ENCODE measurements around the gene STH. TPM values are rescaled to one million over a fixed set of nuclear protein-coding genes. Genes with fewer than 3 reads are reported as not detected.

The STH gene
- total and polyA plus RNA-seq, 7 donors, result 0.25 to 2.0 (median 0.26) TPM; not detected in 4

DNA sequence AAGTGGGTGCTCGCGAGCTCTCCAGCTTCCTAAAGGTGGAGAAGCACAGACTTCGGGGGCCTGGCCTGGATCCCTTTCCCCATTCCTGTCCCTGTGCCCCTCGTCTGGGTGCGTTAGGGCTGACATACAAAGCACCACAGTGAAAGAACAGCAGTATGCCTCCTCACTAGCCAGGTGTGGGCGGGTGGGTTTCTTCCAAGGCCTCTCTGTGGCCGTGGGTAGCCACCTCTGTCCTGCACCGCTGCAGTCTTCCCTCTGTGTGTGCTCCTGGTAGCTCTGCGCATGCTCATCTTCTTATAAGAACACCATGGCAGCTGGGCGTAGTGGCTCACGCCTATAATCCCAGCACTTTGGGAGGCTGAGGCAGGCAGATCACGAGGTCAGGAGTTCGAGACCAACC is 1.9 kb upstream of the STH start:
- H3K27ac ChIP-seq, result no peak overlapping the region
- H3K4me1 ChIP-seq, result no peaks in the 10 kb centered on the region
- ATAC-seq (no peak), DNase-seq (no peak)
- H3K36me3 ChIP-seq (ENCODE audit: insufficient read depth in 1 of 2, low read depth in 1 of 2), result peaks cover 0 to 73% of the 10 kb centered on the region in 2 donors
- no peak overlapping the region for H3K4me3 ChIP-seq
- 90 to 91% (median 90%) methylated on average over 13 of the region's 13 CpGs for WGBS, 3 donors
- no peaks in the 10 kb centered on the region for H3K27me3 ChIP-seq (ENCODE audit: insufficient read depth in 3 of 3, low read length in 2 of 3)
- no peaks in the 10 kb centered on the region for H3K9me3 ChIP-seq
- TF ChIP-seq, protein P1, sequence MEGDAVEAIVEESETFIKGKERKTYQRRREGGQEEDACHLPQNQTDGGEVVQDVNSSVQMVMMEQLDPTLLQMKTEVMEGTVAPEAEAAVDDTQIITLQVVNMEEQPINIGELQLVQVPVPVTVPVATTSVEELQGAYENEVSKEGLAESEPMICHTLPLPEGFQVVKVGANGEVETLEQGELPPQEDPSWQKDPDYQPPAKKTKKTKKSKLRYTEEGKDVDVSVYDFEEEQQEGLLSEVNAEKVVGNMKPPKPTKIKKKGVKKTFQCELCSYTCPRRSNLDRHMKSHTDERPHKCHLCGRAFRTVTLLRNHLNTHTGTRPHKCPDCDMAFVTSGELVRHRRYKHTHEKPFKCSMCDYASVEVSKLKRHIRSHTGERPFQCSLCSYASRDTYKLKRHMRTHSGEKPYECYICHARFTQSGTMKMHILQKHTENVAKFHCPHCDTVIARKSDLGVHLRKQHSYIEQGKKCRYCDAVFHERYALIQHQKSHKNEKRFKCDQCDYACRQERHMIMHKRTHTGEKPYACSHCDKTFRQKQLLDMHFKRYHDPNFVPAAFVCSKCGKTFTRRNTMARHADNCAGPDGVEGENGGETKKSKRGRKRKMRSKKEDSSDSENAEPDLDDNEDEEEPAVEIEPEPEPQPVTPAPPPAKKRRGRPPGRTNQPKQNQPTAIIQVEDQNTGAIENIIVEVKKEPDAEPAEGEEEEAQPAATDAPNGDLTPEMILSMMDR (IDR thresholded peaks at IDR 0.05), result no peak
- intact Hi-C loops (cut with DNase I), result no loop called here

DNA sequence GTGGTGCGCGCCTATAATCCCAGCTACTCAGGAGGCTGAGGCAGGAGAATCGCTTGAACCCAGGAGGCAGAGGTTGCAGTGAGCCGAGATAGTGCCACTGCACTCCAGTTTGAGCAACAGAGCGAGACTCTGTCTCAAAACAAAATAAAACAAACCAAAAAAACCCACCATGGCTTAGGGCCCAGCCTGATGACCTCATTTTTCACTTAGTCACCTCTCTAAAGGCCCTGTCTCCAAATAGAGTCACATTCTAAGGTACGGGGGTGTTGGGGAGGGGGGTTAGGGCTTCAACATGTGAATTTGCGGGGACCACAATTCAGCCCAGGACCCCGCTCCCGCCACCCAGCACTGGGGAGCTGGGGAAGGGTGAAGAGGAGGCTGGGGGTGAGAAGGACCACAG is 1.4 kb upstream of the STH start:
- WGBS, 3 donors, result 87 to 94% (median 92%) methylated on average over 9 of the region's 9 CpGs

DNA sequence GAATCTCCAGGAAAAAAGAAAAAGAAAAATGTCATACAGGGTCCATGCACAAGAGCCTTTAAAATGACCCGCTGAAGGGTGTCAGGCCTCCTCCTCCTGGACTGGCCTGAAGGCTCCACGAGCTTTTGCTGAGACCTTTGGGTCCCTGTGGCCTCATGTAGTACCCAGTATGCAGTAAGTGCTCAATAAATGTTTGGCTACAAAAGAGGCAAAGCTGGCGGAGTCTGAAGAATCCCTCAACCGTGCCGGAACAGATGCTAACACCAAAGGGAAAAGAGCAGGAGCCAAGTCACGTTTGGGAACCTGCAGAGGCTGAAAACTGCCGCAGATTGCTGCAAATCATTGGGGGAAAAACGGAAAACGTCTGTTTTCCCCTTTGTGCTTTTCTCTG is 845 bp downstream of the STH start:
- ATAC-seq (no peak), DNase-seq (no peak)
- Histone ChIP-seq H3K4me1 (peaks cover 16% of the 10 kb centered on the region), H3K27me3 (ENCODE audit: insufficient read depth in 3 of 3, low read length in 2 of 3) (no peaks in the 10 kb centered on the region), H3K27ac (no peak overlapping the region), H3K9me3 (no peaks in the 10 kb centered on the region), H3K4me3 (no peak overlapping the region), H3K36me3 (ENCODE audit: insufficient read depth in 1 of 2, low read depth in 1 of 2) (peaks cover 0 to 51% of the 10 kb centered on the region in 2 donors)
- intact Hi-C loops (cut with DNase I), result loop anchor here in 1 of 2 donors (5.0 kb wide), 1 partner anchor 42 kb away; no protein-coding TSS in a partner anchor
- TF ChIP-seq, protein P1 (IDR thresholded peaks at IDR 0.05), result no peak
- WGBS, 3 donors, result 63 to 74% (median 64%) methylated on average over 9 of the region's 9 CpGs

More for the DNA sequence above, 1.4 kb upstream of the STH start:
- ATAC-seq, result no peak
- Histone ChIP-seq H3K36me3 (ENCODE audit: insufficient read depth in 1 of 2, low read depth in 1 of 2) (peaks cover 0 to 69% of the 10 kb centered on the region in 2 donors), H3K9me3 (no peaks in the 10 kb centered on the region), H3K4me1 (no peaks in the 10 kb centered on the region), H3K27me3 (ENCODE audit: insufficient read depth in 3 of 3, low read length in 2 of 3) (no peaks in the 10 kb centered on the region), H3K4me3 (no peak overlapping the region), H3K27ac (no peak overlapping the region)
- intact Hi-C loops (cut with DNase I), result no loop called here
- TF ChIP-seq, protein P1 (IDR thresholded peaks at IDR 0.05), result no peak
- DNase-seq, result no peak

DNA sequence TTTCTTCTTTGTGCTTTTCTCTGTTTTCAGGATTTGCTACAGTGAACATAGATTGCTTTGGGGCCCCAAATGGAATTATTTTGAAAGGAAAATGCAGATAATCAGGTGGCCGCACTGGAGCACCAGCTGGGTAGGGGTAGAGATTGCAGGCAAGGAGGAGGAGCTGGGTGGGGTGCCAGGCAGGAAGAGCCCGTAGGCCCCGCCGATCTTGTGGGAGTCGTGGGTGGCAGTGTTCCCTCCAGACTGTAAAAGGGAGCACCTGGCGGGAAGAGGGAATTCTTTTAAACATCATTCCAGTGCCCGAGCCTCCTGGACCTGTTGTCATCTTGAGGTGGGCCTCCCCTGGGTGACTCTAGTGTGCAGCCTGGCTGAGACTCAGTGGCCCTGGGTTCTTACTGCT is 1.2 kb downstream of the STH start:
- no peak overlapping the region for H3K27ac ChIP-seq
- peaks cover 0 to 53% of the 10 kb centered on the region in 2 donors for H3K36me3 ChIP-seq (ENCODE audit: insufficient read depth in 1 of 2, low read depth in 1 of 2)
- 47 to 64% (median 58%) methylated on average over 7 of the region's 7 CpGs for WGBS, 3 donors
- ATAC-seq, result no peak
- peaks cover 16% of the 10 kb centered on the region for H3K4me1 ChIP-seq
- no peaks in the 10 kb centered on the region for H3K27me3 ChIP-seq (ENCODE audit: insufficient read depth in 3 of 3, low read length in 2 of 3)
- DNase-seq, result no peak
- no peak overlapping the region for H3K4me3 ChIP-seq
- TF ChIP-seq, protein P1 (IDR thresholded peaks at IDR 0.05), result no peak
- intact Hi-C loops (cut with DNase I), result loop anchor here in 1 of 2 donors (5.0 kb wide), 1 partner anchor 42 kb away; no protein-coding TSS in a partner anchor
- no peaks in the 10 kb centered on the region for H3K9me3 ChIP-seq

DNA sequence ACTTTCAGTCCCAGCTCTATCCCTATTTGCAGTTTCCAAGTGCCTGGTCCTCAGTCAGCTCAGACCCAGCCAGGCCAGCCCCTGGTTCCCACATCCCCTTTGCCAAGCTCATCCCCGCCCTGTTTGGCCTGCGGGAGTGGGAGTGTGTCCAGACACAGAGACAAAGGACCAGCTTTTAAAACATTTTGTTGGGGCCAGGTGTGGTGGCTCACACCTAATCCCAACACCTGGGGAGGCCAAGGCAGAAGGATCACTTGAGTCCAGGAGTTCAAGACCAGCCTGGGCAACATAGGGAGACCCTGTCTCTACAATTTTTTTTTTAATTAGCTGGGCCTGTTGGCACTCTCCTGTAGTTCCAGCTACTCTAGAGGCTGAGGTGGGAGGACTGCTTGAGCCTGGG is 1.7 kb downstream of the STH start:
- no peaks in the 10 kb centered on the region for H3K9me3 ChIP-seq
- DNase-seq (no peak), ATAC-seq (no peak)
- intact Hi-C loops (cut with DNase I), result loop anchor here in 1 of 2 donors (5.0 kb wide), 1 partner anchor 42 kb away; no protein-coding TSS in a partner anchor
- H3K4me1 ChIP-seq, result peaks cover 16% of the 10 kb centered on the region
- H3K27ac ChIP-seq, result no peak overlapping the region
- H3K27me3 ChIP-seq (ENCODE audit: insufficient read depth in 3 of 3, low read length in 2 of 3), result no peaks in the 10 kb centered on the region
- H3K4me3 ChIP-seq, result no peak overlapping the region
- TF ChIP-seq, protein P1 (IDR thresholded peaks at IDR 0.05), result no peak
- 57 to 78% (median 61%) methylated on average over 2 of the region's 2 CpGs for WGBS, 3 donors
- peaks cover 0 to 57% of the 10 kb centered on the region in 2 donors for H3K36me3 ChIP-seq (ENCODE audit: insufficient read depth in 1 of 2, low read depth in 1 of 2)

All from psoas muscle (tissue), 8 donors.